ENCODE results near the gene ZDHHC8. TPM values are rescaled to one million over a fixed set of nuclear protein-coding genes. Genes with fewer than 3 reads are reported as not detected.

Gene ZDHHC8
- total and polyA plus RNA-seq, 12 donors = 23.2 to 51.7 (median 37.5) TPM

DNA sequence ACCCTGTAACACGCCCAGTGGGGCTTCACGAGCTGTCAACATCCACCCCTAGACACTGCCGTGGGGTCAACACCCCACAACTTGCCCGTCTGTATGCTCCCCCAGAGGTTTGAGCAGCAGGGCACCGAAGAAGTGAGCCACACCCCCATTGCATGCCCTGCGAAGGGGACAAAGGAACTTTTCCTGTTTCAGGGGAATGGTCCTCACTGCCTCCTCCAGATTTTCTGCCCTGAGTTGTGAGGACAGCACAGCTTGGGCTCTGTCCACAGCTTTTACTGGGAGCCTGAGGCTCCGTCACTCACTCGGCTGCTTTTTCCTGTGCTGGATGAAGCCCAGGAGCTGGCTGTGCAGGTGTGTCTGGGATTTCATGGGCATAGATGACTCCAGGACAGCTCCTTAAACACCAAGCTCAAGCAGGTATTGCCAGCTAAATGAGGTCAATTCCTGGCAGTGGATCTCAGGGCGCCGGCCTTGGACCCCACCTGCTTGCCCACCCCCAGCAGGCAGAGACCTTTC, 59.5 kb downstream of the ZDHHC8 start:
- ATAC-seq (no peak), DNase-seq (no peak)
- H3K27me3 ChIP-seq = no peaks in the 10 kb centered on the region
- H3K4me3 ChIP-seq = no peak overlapping the region
- no peak overlapping the region for H3K27ac ChIP-seq
- H3K9me3 ChIP-seq = no peaks in the 10 kb centered on the region
- H3K36me3 ChIP-seq = no peaks in the 10 kb centered on the region
- intact Hi-C loops (cut with DNase I) = no loop called here
- whole genome bisulfite sequencing, 2 donors = 73 to 81% methylated on average over 10 of the region's 10 CpGs
- TF ChIP-seq, protein P1, sequence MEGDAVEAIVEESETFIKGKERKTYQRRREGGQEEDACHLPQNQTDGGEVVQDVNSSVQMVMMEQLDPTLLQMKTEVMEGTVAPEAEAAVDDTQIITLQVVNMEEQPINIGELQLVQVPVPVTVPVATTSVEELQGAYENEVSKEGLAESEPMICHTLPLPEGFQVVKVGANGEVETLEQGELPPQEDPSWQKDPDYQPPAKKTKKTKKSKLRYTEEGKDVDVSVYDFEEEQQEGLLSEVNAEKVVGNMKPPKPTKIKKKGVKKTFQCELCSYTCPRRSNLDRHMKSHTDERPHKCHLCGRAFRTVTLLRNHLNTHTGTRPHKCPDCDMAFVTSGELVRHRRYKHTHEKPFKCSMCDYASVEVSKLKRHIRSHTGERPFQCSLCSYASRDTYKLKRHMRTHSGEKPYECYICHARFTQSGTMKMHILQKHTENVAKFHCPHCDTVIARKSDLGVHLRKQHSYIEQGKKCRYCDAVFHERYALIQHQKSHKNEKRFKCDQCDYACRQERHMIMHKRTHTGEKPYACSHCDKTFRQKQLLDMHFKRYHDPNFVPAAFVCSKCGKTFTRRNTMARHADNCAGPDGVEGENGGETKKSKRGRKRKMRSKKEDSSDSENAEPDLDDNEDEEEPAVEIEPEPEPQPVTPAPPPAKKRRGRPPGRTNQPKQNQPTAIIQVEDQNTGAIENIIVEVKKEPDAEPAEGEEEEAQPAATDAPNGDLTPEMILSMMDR (IDR thresholded peaks at IDR 0.05) = no peak
- H3K4me1 ChIP-seq = no peaks in the 10 kb centered on the region

DNA sequence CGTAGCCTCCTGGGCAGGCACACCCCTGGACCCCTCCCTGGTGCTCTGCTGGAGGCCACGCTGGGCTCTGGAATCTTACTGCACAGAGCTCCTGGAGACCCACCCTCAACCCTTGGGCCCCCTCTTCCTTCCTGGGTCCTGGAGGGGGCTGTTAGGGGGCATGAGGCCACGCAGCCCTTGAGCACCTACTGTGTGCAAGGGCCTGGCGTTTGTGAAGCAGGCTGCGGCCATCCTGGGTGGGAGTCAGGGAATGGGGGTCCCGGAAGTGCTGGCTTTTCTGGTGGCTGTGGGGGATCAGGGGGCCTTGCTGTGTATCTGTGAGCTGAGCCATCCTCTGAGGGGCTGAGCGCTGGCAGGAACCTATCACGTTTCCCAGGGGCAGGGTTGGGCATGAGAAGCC, 60.2 kb downstream of the ZDHHC8 start:
- Histone ChIP-seq H3K27ac (no peak overlapping the region), H3K27me3 (no peaks in the 10 kb centered on the region), H3K36me3 (no peaks in the 10 kb centered on the region), H3K4me1 (no peaks in the 10 kb centered on the region), H3K9me3 (no peaks in the 10 kb centered on the region), H3K4me3 (no peak overlapping the region)
- intact Hi-C loops (cut with DNase I) = no loop called here
- 80 to 86% methylated on average over 8 of the region's 8 CpGs for WGBS, 2 donors
- DNase-seq (no peak), ATAC-seq (no peak)
- TF ChIP-seq, protein P1 (IDR thresholded peaks at IDR 0.05) = no peak

DNA sequence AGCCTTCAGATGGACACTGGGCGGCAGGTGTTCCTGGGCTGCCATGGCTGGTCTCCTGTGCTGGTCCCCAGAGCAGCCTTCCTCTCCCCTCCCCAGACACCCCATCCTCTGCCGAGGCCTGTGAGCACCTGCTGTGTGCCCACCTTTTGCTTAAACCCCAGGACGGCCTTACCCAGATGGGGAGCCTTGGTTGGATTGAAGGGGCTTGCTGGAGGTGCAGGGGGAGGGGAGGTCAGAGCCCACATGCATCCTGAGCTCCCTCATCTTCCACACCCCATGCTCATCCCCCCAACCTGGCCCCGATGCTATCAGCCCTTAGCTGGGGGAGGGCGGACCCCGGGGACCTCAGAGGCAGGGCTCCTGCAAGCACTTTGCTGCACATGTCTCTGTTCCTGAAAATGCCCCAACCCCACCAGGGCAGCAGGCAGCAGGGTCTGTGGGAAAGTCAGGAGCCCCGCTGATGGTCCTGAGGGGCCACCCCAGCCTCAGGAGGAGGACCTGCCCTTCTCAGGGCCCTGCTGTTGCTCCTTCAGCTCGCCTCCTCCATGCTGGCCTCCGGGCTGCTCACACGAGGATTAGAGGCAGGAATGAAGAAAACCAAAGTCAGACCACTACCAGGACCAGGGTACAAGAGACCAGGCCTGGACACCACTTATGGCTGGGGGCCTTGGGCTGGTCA, 60.8 kb downstream of the ZDHHC8 start:
- H3K4me3 ChIP-seq = no peak overlapping the region
- H3K4me1 ChIP-seq = no peaks in the 10 kb centered on the region
- H3K27me3 ChIP-seq = no peaks in the 10 kb centered on the region
- 80 to 88% methylated on average over 10 of the region's 10 CpGs for WGBS, 2 donors
- intact Hi-C loops (cut with DNase I) = no loop called here
- TF ChIP-seq, protein P1 (IDR thresholded peaks at IDR 0.05) = no peak
- H3K36me3 ChIP-seq = no peaks in the 10 kb centered on the region
- H3K9me3 ChIP-seq = no peaks in the 10 kb centered on the region
- DNase-seq (no peak), ATAC-seq (no peak)
- H3K27ac ChIP-seq = no peak overlapping the region

DNA sequence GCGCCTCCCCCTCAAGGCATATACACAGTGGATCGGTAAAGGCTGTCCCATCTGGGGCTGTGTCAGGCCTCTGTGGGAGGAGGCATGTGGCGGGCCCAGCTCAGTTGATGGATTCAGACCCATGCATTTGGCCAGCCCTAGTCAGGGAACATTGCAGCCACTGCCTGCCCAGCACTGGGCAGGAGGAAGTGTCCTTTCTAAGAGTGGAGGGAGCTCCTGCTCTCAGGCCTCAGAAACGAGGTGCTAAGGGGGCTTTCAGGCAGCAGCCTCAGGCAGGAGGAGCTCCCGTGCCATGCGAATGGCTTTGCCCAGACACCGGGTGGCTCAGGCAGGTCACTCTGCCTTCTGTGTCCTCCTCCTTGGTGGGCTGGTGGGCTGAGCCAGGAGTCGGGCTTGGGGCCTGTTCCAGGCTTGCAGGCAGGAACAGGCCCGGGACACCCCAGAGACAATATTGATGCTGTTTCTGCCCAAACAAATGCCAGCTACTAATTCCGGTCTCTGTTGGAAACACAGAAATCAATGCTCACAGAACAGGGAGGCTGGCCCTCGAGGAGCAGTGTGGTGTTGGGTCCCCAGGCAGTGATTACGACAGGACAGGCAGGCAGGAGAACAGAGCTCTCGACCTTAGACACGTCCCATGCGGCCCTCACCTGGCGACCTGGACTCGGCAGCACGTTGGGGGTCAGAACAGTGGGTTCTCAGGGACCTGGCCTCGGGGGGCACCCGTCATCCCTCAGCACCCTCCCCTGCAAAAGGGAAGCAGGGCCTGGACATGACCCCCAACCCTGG, 61.6 kb downstream of the ZDHHC8 start:
- DNase-seq = no peak
- H3K36me3 ChIP-seq = no peaks in the 10 kb centered on the region
- TF ChIP-seq, protein P1 (IDR thresholded peaks at IDR 0.05) = no peak
- H3K4me3 ChIP-seq = no peak overlapping the region
- H3K27me3 ChIP-seq = no peaks in the 10 kb centered on the region
- ATAC-seq = no peak
- 87 to 88% methylated on average over 20 of the region's 20 CpGs for WGBS, 2 donors
- no peak overlapping the region for H3K27ac ChIP-seq
- H3K4me1 ChIP-seq = no peaks in the 10 kb centered on the region
- H3K9me3 ChIP-seq = no peaks in the 10 kb centered on the region
- intact Hi-C loops (cut with DNase I) = no loop called here
